HepG2 (cell line): Measurements from ENCODE around the gene LYRM1. TPM values are rescaled to one million over a fixed set of nuclear protein-coding genes. Genes with fewer than 3 reads are reported as not detected.

Experiments
- ASH2L ChIP-seq: fragments of 300-600, 200-600 bp; sonication (generic); IDR thresholded peaks from 2 replicates; pipeline ENCODE4 v1.7.0; 2017; ENCODE audit warnings: low read depth, mild to moderate bottlenecking, moderate library complexity, mixed read lengths, low read length; ENCODE audit not compliant: insufficient read length
- ATF4 ChIP-seq, 2 experiments: fragments of 450-650 bp in 1 of 2; sonication (generic) in 1 of 2; formaldehyde crosslinking; IDR thresholded peaks; 2 replicates each; pipeline versions ENCODE4 v1.5.0 to v1.8.0; 2020 to 2022; ENCODE audit warnings: mild to moderate bottlenecking in 1 of 2, missing genetic modification reagents in 1 of 2
- IKZF4 ChIP-seq: sonication (generic); formaldehyde crosslinking; IDR thresholded peaks from 2 replicates; pipeline ENCODE4 v1.5.1; 2020; ENCODE audit warnings: borderline replicate concordance, mild to moderate bottlenecking, low read depth, missing genetic modification reagents; ENCODE audit errors: not compliant biosample characterization
- JARID2 ChIP-seq: sonication (generic); formaldehyde crosslinking; IDR thresholded peaks from 2 replicates; pipeline ENCODE4 v1.8.1; 2023; ENCODE audit warnings: missing genetic modification reagents, inconsistent platforms; ENCODE audit not compliant: insufficient replicate concordance
- MZF1 ChIP-seq: sonication (generic); formaldehyde crosslinking; IDR thresholded peaks from 2 replicates; pipeline ENCODE4 v1.8.1; 2023; ENCODE audit warnings: mild to moderate bottlenecking, missing genetic modification reagents, borderline replicate concordance
- NR2F6 ChIP-seq, 2 experiments: IDR thresholded peaks; 2 replicates each; pipeline ENCODE4 v1.6.1; 2016; ENCODE audit warnings: antibody characterized with exemption in 1 of 2, mild to moderate bottlenecking in 1 of 2
- PAX8 ChIP-seq: sonication (generic); formaldehyde crosslinking; IDR thresholded peaks from 2 replicates; pipeline ENCODE4 v1.8.0; 2022; ENCODE audit warnings: mild to moderate bottlenecking, missing genetic modification reagents, borderline replicate concordance
- PBX3 ChIP-seq: sonication (generic); formaldehyde crosslinking; IDR thresholded peaks from 2 replicates; pipeline ENCODE4 v1.8.1; 2023; ENCODE audit warnings: missing genetic modification reagents, inconsistent platforms, borderline replicate concordance
- RARG ChIP-seq: sonication (generic); formaldehyde crosslinking; IDR thresholded peaks from 2 replicates; pipeline ENCODE4 v1.4.0; 2020; ENCODE audit warnings: low read depth, mild to moderate bottlenecking, missing genetic modification reagents
- SIN3B ChIP-seq: fragments of 150-350 bp; IDR thresholded peaks from 2 replicates; pipeline ENCODE4 v1.6.1; 2014; ENCODE audit warnings: low read length
- SP2 ChIP-seq: sonication (generic); formaldehyde crosslinking; IDR thresholded peaks from 2 replicates; pipeline ENCODE4 v1.5.1; 2020; ENCODE audit warnings: mild to moderate bottlenecking, missing genetic modification reagents
- TSC22D2 ChIP-seq: sonication (generic); formaldehyde crosslinking; IDR thresholded peaks from 2 replicates; pipeline ENCODE4 v1.5.1; 2020; ENCODE audit warnings: missing genetic modification reagents, mild to moderate bottlenecking, borderline replicate concordance
- USF2 ChIP-seq, 2 experiments: sonication (generic) in 1 of 2; formaldehyde crosslinking in 1 of 2; IDR thresholded peaks; 2 replicates each; pipeline versions ENCODE4 v1.5.1 to v1.6.1; 2011 to 2020; ENCODE audit warnings: borderline replicate concordance in 1 of 2, low read depth in 1 of 2, low read length in 1 of 2, mild to moderate bottlenecking in 1 of 2, missing genetic modification reagents in 1 of 2, moderate library complexity in 1 of 2
- ZNF10 ChIP-seq: sonication (generic); formaldehyde crosslinking; IDR thresholded peaks from 2 replicates; pipeline ENCODE4 v1.4.0; 2020; ENCODE audit warnings: mild to moderate bottlenecking, low read depth, missing genetic modification reagents, borderline replicate concordance
- ZNF3 ChIP-seq: IDR thresholded peaks from 2 replicates; pipeline ENCODE4 v1.7.0; 2017; ENCODE audit warnings: inconsistent platforms
- ZNF329 ChIP-seq: sonication (generic); formaldehyde crosslinking; IDR thresholded peaks from 2 replicates; pipeline ENCODE4 v1.9.0; 2021; ENCODE audit warnings: low read depth, mild to moderate bottlenecking, missing genetic modification reagents
- ZNF337 ChIP-seq: sonication (generic); formaldehyde crosslinking; IDR thresholded peaks from 2 replicates; pipeline ENCODE4 v1.5.1; 2020; ENCODE audit warnings: missing genetic modification reagents, low read depth, mild to moderate bottlenecking, borderline replicate concordance
- ZNF512 ChIP-seq: sonication (generic); formaldehyde crosslinking; IDR thresholded peaks from 2 replicates; pipeline ENCODE4 v1.4.0; 2020; ENCODE audit warnings: mild to moderate bottlenecking, missing genetic modification reagents
- ZNF674 ChIP-seq: sonication (generic); formaldehyde crosslinking; IDR thresholded peaks from 2 replicates; pipeline ENCODE4 v1.5.0; 2020; ENCODE audit warnings: low read depth, mild to moderate bottlenecking, missing genetic modification reagents
- polyA plus RNA-seq, 8 experiments: library from polyadenylated mRNA; depleted of rRNA in 3 of 8; stranded (reverse) in 7 of 8; unstranded in 1 of 8; fragments of >200 nt; fragmentation: Illumina TruSeq in 4 of 8; extraction: Trizol in 4 of 8; gene quantifications; 2 replicates each; pipeline versions ENCODE4 v1.2.1 to v1.2.3, GENCODE V29; 2011 to 2016; ENCODE audit warnings: low read depth in 4 of 8, missing spikeins in 1 of 8, mixed read lengths in 1 of 8; ENCODE audit not compliant: insufficient read depth in 1 of 8
- total RNA-seq, 5 experiments: library from RNA; depleted of rRNA; stranded (reverse); fragments of >200 nt; fragmentation: Illumina TruSeq; extraction: Trizol; gene quantifications; 2 replicates each; pipeline ENCODE4 v1.2.3, GENCODE V29; 2016; ENCODE audit warnings: low read depth in 1 of 5

LYRM1 gene
- total and polyA plus RNA-seq, 2 of the 13 experiments (the other 11 are each of a cell fraction or from before 2014, with no cell fraction given) = 59.2 to 82.6 TPM

- TF ChIP-seq USF2 (IDR thresholded peaks at IDR 0.05; ENCODE audit: low read depth, low read length) (no peak), USF2 (CRISPR knock-in tag; IDR thresholded peaks at IDR 0.05; ENCODE audit: borderline replicate concordance) (peak; percentile 70; the same call in 1 of the 2 replicates), TSC22D2 (CRISPR knock-in tag) (no peak), MZF1 (CRISPR knock-in tag) (no peak), JARID2 (no peak), ZNF337 (CRISPR knock-in tag) (peak; percentile 59; the same call in 1 of the 2 replicates), ZNF329 (CRISPR knock-in tag) (peak; percentile 68; the same call in 1 of the 2 replicates), SP2 (no peak; the same call in 1 of the 2 replicates), ZNF3 (no peak), ASH2L (peak; percentile 98), PAX8 (CRISPR knock-in tag) (peak; percentile 95; the same call in 1 of the 2 replicates), IKZF4 (no peak), RARG (no peak), NR2F6 (IDR thresholded peaks at IDR 0.05) (peak; percentile 26; the same call in 1 of the 2 replicates), NR2F6 (CRISPR knock-in tag; IDR thresholded peaks at IDR 0.05) (peak; percentile 34; the same call in 1 of the 2 replicates), ZNF674 (no peak), PBX3 (CRISPR knock-in tag) (no peak; the same call in 1 of the 2 replicates), ZNF10 (CRISPR knock-in tag) (no peak), ZNF512 (CRISPR knock-in tag) (no peak), SIN3B (no peak), ATF4 (CRISPR knock-in tag; IDR thresholded peaks at IDR 0.05) (peak in 1 of 2 experiments; percentile 93; a peak in 2 of 4 replicates)
Observed at GRCh38 chr16:20900299-20901067, at the start of gene LYRM1, which contains the start of gene DCUN1D3 (continued).
